Measurements from ENCODE around the gene EFCAB6.

DNA sequence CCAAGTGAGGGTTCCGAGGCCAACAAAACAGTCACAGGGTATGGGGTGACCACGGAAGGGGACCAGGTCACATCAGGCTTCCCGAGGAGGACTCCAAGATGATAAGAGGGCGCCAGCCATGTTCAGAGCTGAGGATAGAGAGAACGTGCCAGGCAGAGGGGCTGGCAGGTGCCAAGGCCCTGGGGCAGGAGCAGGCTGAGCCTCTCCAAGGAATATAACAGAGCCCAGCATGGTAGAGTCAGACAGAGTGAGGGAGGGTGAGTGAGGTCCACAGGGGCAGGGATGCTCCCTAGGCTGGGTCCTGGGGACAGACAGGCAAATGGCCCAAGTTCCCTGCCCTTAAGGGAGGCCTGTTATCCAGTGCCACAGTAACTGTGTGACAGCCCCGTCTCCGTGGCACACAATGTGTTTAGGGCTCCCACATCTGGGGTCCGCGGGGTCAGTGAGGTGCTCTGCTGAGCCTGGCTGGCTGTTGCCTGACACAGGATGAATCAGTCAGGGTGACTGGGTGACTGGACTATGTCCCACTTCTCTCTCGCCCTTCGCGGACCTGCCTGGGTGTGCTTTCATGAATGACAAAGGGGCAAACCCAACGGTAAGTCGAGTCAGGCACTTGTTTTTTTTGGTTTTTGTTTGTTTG lies 295.0 kb downstream of the EFCAB6 start:
- TF ChIP-seq CTCF (conservative IDR thresholded peaks at IDR 0.05; ENCODE audit: low read length) (no peak), EZH2phosphoT487 (IDR thresholded peaks at IDR 0.05; ENCODE audit: borderline replicate concordance) (no peak)
